ENCODE measurements around the gene FSHR. TPM values are rescaled to one million over a fixed set of nuclear protein-coding genes. Genes with fewer than 3 reads are reported as not detected.

FSHR gene
- total RNA-seq, 4 donors from 2014 or later: not detected

DNA sequence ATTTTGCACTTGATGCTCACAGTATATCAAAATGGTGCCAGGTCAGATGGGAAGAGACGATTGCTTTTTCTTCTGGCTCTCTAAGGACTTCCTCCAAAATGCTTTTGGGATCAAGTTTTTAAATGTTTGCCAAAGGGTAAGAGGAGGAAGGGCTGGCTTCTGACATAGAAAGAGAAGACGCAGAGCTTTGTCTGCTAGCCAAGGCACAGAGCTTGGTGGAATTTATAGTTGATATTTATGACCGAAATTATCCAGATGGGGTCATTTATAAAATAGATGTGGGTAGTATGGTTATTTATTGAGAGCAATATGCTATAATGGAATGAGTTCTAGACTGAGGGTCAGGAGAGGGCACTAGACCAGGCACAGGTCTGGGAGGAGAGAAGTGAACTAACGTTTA is 193.3 kb downstream of the FSHR start:
- Histone ChIP-seq H3K4me3 (no peak overlapping the region), H3K27ac (no peak overlapping the region), H3K36me3 (no peaks in the 10 kb centered on the region), H3K27me3 (no peaks in the 10 kb centered on the region), H3K9me3 (no peaks in the 10 kb centered on the region), H3K4me1 (no peaks in the 10 kb centered on the region)
- TF ChIP-seq, protein P1, sequence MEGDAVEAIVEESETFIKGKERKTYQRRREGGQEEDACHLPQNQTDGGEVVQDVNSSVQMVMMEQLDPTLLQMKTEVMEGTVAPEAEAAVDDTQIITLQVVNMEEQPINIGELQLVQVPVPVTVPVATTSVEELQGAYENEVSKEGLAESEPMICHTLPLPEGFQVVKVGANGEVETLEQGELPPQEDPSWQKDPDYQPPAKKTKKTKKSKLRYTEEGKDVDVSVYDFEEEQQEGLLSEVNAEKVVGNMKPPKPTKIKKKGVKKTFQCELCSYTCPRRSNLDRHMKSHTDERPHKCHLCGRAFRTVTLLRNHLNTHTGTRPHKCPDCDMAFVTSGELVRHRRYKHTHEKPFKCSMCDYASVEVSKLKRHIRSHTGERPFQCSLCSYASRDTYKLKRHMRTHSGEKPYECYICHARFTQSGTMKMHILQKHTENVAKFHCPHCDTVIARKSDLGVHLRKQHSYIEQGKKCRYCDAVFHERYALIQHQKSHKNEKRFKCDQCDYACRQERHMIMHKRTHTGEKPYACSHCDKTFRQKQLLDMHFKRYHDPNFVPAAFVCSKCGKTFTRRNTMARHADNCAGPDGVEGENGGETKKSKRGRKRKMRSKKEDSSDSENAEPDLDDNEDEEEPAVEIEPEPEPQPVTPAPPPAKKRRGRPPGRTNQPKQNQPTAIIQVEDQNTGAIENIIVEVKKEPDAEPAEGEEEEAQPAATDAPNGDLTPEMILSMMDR (IDR thresholded peaks at IDR 0.05): no peak
- no peak for TF ChIP-seq EP300 (IDR thresholded peaks at IDR 0.05)
- TF ChIP-seq POLR2A (IDR thresholded peaks at IDR 0.05): no peak
- TF ChIP-seq POLR2AphosphoS5 (IDR thresholded peaks at IDR 0.05): no peak
- 49% methylated on average over 4 of the region's 4 CpGs for WGBS
- DNase-seq (ENCODE audit: low spot score in 2 of 2): no peak

DNA sequence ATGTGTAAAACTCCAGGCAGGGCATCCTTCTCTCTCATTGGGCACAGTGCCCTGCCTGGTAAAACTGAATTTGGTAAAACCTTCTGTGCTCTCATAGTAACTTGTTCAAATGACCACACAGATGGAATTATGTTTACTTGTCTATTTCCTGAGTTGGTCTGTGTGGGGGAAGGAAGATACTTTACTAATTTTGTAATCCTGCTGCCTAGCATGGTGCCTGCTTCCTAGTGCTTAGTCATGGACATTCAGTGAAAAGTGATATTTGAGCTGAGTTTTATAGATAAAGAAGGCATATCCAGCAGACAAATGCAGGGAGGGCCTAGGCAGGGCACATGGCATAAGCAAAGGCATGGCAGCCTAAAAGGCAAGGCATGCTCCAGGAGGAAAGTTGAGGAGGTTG is 199.4 kb downstream of the FSHR start:
- Histone ChIP-seq H3K36me3 (no peaks in the 10 kb centered on the region), H3K9me3 (no peaks in the 10 kb centered on the region), H3K27me3 (no peaks in the 10 kb centered on the region), H3K4me3 (no peak overlapping the region), H3K27ac (no peak overlapping the region), H3K4me1 (no peaks in the 10 kb centered on the region)
- DNase-seq (ENCODE audit: low spot score in 2 of 2): no peak
- TF ChIP-seq POLR2AphosphoS5 (IDR thresholded peaks at IDR 0.05) (no peak), POLR2A (IDR thresholded peaks at IDR 0.05) (no peak), EP300 (IDR thresholded peaks at IDR 0.05) (no peak)
- TF ChIP-seq, protein P1 (IDR thresholded peaks at IDR 0.05): no peak

DNA sequence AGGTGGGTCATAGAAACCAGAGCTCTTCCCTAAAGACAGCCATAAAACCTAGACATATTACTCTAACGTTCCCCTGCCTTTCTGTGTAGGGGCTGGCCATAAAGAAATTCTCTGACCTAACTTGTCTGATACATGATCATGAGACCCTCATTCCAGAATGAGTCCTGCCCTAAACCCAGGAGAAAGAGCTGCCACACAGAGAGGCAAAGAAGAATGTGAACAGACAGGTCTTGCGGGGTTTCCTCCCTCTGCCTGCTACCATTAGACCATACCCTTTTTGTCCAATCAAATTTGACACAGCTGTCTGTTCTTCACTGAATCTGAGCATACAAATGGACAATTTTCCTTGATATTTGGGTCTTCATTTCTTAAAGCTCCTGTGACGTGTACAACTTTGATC is 200.0 kb downstream of the FSHR start:
- H3K27me3 ChIP-seq: no peaks in the 10 kb centered on the region
- WGBS: 83% methylated on average over 3 of the region's 3 CpGs
- no peaks in the 10 kb centered on the region for H3K36me3 ChIP-seq
- H3K9me3 ChIP-seq: no peaks in the 10 kb centered on the region
- DNase-seq (ENCODE audit: low spot score in 2 of 2): no peak
- no peak overlapping the region for H3K27ac ChIP-seq
- TF ChIP-seq POLR2A (IDR thresholded peaks at IDR 0.05) (no peak), EP300 (IDR thresholded peaks at IDR 0.05) (no peak), POLR2AphosphoS5 (IDR thresholded peaks at IDR 0.05) (no peak)
- TF ChIP-seq, protein P1 (IDR thresholded peaks at IDR 0.05): no peak
- H3K4me1 ChIP-seq: no peaks in the 10 kb centered on the region
- no peak overlapping the region for H3K4me3 ChIP-seq

DNA sequence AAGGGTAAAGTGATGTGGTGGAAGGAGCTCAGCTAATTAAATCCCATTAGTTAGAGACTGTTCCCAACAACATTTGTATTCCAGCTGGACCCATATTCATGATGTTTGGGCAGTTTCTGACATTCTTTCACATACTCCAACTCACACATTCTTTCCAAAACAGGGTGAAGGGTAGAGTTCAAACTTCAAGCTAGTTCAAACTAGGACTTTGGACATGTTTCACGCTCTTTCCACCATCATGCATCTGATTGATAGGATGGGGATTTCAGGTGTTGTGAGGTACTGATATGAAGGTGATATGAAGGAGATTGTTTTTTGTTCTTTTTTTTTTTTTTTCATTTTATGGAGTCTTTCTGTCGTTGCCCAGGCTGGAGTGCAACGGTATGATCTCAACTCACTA is 201.7 kb downstream of the FSHR start:
- Histone ChIP-seq H3K27ac (no peak overlapping the region), H3K4me3 (no peak overlapping the region), H3K4me1 (no peaks in the 10 kb centered on the region), H3K36me3 (no peaks in the 10 kb centered on the region), H3K9me3 (no peaks in the 10 kb centered on the region), H3K27me3 (no peaks in the 10 kb centered on the region)
- TF ChIP-seq POLR2AphosphoS5 (IDR thresholded peaks at IDR 0.05): no peak
- TF ChIP-seq, protein P1 (IDR thresholded peaks at IDR 0.05): no peak
- no peak for TF ChIP-seq EP300 (IDR thresholded peaks at IDR 0.05)
- no peak for TF ChIP-seq POLR2A (IDR thresholded peaks at IDR 0.05)
- no peak for DNase-seq (ENCODE audit: low spot score in 2 of 2)
- WGBS: 67% methylated on average over 3 of the region's 3 CpGs

DNA sequence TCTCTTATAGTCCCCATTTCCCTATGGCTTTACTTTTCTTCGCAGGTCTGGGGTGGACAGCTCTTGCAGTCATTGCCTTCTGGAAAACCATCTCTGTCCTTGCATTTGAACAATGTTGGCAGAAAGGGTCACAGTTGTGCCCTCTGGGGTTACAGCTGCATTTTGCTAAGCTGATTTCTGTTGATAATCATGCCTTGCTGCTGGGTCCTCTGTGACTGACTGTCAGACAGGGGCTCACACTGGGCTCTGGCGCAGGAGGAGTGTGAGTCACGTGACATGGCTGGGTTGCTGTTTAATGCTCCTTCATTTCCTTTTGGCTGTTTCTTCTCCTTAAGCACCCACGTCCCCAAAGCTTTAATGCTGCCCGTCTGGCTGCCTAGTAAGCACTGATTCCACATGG is 202.2 kb downstream of the FSHR start:
- DNase-seq (ENCODE audit: low spot score in 2 of 2): no peak
- Histone ChIP-seq H3K4me1 (no peaks in the 10 kb centered on the region), H3K27ac (no peak overlapping the region), H3K4me3 (no peak overlapping the region), H3K36me3 (no peaks in the 10 kb centered on the region), H3K27me3 (no peaks in the 10 kb centered on the region), H3K9me3 (no peaks in the 10 kb centered on the region)
- 56% methylated on average over 5 of the region's 5 CpGs for WGBS
- TF ChIP-seq EP300 (IDR thresholded peaks at IDR 0.05): no peak
- no peak for TF ChIP-seq POLR2AphosphoS5 (IDR thresholded peaks at IDR 0.05)
- TF ChIP-seq POLR2A (IDR thresholded peaks at IDR 0.05): no peak
- TF ChIP-seq, protein P1 (IDR thresholded peaks at IDR 0.05): no peak
